GM06990 (cell line): ENCODE results near the gene PLCG2.

Experiments used
- DNase-seq: peaks from one replicate; pipeline ENCODE4 v3.0.0-alpha.2; 2011; ENCODE audit not compliant: insufficient read length; ENCODE audit errors: extremely low read depth
- H3K27me3 ChIP-seq: replicated peaks from 2 replicates; pipeline ENCODE4 v1.6.0; 2011; ENCODE audit warnings: low read length; ENCODE audit not compliant: control insufficient read depth, insufficient read depth
- H3K36me3 ChIP-seq: 2 replicates; pipeline ENCODE4 v1.5.1; 2011; ENCODE audit warnings: low read length; ENCODE audit not compliant: control insufficient read depth, insufficient read depth
- H3K4me3 ChIP-seq: replicated peaks from 2 replicates; pipeline ENCODE4 v1.5.1; 2011; ENCODE audit warnings: low read depth, mild to moderate bottlenecking, control low read depth, low read length
- CTCF ChIP-seq: IDR thresholded peaks from 2 replicates; pipeline ENCODE4 v1.5.1; 2011; ENCODE audit warnings: low read length, control low read depth, mild to moderate bottlenecking, inconsistent platforms; ENCODE audit not compliant: insufficient read depth, poor library complexity, severe bottlenecking

PLCG2 gene

GRCh38 chr16:81809567-81809966 is 30.5 kb downstream of the PLCG2 start:
- no peaks in the 10 kb centered on the region for H3K27me3 ChIP-seq
- peaks cover 6% of the 10 kb centered on the region; the same call in 1 of the 2 replicates for H3K36me3 ChIP-seq
- TF ChIP-seq CTCF: no peak
- H3K4me3 ChIP-seq: peak overlapping the region; percentile 34
- no peak for DNase-seq

- Histone ChIP-seq H3K27me3 (no peaks in the 10 kb centered on the region), H3K4me3 (no peak overlapping the region), H3K36me3 (peaks cover 4% of the 10 kb centered on the region; the same call in 1 of the 2 replicates)
- TF ChIP-seq CTCF: no peak
- DNase-seq: no peak
Observed at GRCh38 chr16:81810361-81810760, 31.3 kb downstream of the PLCG2 start.

- H3K4me3 ChIP-seq: peak overlapping the region; percentile 57
- H3K36me3 ChIP-seq: peaks cover 4% of the 10 kb centered on the region; the same call in 1 of the 2 replicates
- TF ChIP-seq CTCF: no peak
- no peaks in the 10 kb centered on the region for H3K27me3 ChIP-seq
- peak; percentile 76 for DNase-seq
Observed at GRCh38 chr16:81810894-81811538, 31.9 kb downstream of the PLCG2 start.

- H3K4me3 ChIP-seq: peak overlapping the region; percentile 47
- no peaks in the 10 kb centered on the region for H3K27me3 ChIP-seq
- TF ChIP-seq CTCF: no peak
Observed at GRCh38 chr16:81813648-81814047, 34.6 kb downstream of the PLCG2 start.

GRCh38 chr16:81814751-81815428 is 35.8 kb downstream of the PLCG2 start:
- H3K27me3 ChIP-seq: no peaks in the 10 kb centered on the region
- no peak for TF ChIP-seq CTCF
- peaks cover 4% of the 10 kb centered on the region; the same call in 1 of the 2 replicates for H3K36me3 ChIP-seq
- 0 out of 2 replicates have a peak overlapping the region, but pooled peaks have one; percentile 0 for H3K4me3 ChIP-seq
- no peak for DNase-seq

More at GRCh38 chr16:81813648-81814047, 34.6 kb downstream of the PLCG2 start:
- H3K36me3 ChIP-seq: peaks cover 2% of the 10 kb centered on the region
- DNase-seq: no peak
